Activated CD4-positive, alpha-beta T cell treated with anti-CD3 and anti-CD28 coated beads, Interleukin-2, Interleukin-4, amounts not matched to agents 100 ng/mL and 50 ng/mL, durations not matched to agents 16 hours and 8 hours (primary cell): ENCODE data around the gene TMEFF1.

Experiments used
- DNase-seq: peaks from one replicate; pipeline ENCODE4 v3.0.0-alpha.2; 2020; ENCODE audit warnings: low spot score

Gene TMEFF1

DNA sequence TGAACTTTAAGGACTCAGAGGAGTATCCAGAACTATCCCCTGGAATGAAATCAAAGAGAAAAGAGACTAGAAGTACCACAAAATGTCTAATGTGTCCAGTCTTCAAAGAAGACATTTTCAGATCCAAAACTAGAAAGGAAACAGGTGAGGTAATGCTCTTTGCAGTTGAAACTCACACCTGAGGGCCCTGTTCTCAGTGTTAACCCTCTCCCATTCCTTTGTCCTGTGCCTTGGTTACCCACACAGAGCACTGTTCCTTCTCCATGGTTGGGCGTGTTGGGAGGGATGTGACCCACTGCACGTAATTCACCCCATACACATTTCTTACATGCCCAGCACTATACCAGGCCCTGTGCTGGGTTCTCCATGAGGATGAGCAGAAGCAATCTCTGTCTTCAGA lies 24.7 kb upstream of the TMEFF1 start:
- no peak for DNase-seq

DNA sequence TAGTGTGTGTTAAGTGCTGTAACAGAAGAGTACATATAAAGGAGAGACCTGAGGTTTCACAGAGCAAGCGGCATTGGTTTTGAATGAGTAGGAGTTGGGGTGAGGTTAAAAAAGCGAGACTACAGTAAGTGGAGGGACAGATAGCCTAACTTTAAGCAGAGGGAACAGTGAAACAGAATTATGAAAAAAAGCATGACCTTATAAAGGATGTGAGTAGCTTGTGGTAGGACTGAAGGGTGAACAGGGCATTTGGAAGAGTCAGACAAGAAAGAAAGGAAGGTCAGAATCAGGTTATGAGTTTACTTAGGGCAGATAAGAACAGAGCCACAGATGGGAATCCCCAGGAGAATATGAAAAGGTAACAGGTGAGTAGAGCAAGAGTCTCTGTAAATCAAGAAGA lies 23.5 kb upstream of the TMEFF1 start:
- DNase-seq, result no peak

DNA sequence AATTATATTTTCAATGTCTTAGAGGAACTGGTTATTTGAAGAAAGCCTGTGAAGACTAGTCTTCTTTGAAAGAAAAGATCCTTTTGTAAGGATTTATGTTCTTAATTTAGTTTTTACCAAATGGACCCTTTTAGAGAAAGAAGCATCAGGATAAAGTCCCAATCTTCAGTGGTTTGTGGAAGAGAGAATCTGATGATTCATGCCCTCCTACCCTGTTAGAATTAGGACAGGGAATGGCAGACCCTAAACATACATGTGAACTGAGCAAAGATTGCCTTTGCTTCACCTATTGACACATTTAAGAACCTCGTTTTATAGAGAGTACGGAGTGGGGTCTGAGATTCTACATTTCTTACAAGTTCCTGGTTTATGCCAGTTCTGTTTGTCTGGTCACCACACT lies 20.1 kb upstream of the TMEFF1 start:
- DNase-seq, result no peak

DNA sequence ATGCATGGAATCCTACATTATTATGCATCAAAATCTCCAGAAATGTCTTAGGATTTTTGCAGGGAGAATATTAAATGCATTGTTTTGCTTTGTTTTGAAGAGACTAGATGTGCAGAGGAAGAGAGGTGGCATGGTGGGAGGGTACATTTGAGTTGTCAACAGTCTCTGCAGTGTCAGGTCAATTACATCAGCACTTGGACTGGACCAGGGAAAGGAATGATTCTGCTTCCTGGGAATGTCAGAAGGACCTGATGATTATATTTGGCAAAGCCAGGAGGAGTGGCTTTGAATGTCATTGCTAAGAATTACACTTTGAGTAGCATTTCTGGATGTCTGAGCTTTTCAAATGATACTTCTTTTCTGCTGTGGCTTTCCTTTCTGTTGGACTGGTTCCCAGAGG lies 17.5 kb upstream of the TMEFF1 start:
- DNase-seq, result no peak

DNA sequence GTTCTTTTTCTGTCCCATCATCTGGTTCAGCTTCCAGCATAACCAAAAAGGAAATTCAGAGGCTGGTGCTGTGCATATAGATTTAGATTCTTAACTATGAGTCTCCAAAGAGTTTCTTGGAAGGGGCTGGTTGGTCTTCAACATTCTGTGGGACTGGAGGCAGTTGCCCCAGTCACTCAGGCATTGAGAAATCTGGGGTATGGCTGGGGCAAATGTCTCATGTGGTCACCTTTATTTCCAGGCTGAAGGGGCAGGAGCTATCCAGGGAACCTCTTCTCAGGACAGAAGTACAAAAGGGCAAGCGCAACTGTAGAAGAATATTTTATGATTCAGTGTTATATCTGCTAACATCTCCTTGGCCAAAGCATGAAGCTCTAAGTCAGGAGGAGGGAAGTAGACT lies 15.4 kb upstream of the TMEFF1 start:
- DNase-seq, result no peak

DNA sequence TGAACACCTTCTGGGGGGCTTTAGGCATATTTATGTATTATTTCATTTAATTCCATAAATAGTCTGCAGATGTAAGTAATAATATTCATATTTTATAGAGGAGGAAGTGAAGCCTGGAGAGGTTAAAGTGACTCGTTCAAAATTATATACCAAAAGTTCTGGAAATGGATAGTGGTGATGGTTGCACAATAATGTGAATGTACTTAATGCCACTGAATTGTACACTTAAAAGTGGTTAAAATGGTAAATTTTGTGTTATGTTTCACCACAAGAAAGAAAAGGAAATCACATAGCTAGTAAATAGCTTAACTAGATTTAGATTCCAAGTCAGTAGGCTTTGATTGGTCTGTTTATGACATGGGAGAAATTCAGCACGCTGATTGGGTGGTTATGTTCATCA lies 13.0 kb upstream of the TMEFF1 start:
- no peak for DNase-seq

DNA sequence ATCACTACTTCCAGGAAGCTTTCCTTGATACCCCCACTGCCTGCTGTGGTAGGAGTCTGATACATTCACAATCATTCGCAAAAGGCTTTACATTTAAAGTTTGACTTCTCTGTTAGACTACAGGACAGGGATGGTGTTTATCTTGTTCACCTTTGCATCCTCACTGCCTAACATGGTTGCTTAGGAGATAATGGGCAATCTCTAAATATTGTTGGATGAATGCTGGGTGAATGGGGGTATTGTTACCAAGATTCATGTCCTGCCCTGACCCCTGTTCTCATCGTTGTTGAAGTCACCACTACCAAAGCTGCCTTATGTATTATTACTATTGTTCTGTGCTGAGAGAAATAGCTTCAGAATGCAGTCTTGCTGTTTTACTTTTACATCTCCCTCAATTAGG lies 7.7 kb upstream of the TMEFF1 start:
- no peak for DNase-seq

DNA sequence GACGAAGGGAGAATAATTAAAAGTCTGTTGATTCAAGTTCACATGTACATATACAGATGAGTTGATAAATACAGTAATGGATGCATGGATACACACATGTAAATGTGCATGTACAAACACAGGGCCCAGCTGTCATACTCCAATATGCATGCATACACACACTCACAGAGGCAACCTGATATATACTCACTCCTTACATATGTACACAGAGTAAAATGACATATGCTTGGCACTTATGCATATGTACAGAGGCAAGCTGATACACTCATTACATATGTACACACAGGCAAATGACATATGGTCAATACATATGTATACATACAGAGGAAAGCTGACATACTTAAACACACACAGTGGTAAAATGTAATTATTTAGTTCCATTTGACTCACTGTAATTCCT lies 7.2 kb upstream of the TMEFF1 start:
- no peak for DNase-seq

DNA sequence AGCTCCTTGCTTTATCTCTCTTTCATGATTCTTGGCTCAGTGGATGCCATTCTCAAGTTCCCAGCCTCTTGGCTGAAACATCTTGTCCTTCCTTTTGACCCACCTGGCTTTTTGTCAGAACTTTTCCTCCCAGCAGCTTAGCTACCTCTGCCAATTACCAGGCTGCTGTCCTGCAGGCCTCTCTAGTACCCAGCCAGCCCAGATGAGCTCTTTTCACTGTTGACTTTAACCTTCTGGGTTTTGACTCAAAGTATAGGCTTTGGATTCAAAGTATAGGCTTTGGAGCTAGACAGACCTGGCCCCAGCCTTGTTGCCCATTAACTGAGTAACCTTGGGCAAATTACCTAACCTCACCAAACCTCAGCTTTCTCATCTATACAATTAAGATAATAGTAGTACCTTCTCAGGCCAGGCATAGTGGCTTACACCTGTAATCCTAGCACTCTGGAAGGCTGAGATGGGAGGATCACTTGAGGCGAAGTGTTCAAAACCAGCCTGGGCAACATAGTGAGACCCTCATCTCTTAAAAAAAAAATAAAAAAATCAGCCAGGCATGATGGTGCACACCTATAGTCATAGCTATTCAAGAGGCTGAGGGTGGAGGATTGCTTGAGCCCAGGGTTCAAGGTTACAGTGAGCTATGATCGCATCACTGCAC lies 6.6 kb upstream of the TMEFF1 start:
- no peak for DNase-seq

DNA sequence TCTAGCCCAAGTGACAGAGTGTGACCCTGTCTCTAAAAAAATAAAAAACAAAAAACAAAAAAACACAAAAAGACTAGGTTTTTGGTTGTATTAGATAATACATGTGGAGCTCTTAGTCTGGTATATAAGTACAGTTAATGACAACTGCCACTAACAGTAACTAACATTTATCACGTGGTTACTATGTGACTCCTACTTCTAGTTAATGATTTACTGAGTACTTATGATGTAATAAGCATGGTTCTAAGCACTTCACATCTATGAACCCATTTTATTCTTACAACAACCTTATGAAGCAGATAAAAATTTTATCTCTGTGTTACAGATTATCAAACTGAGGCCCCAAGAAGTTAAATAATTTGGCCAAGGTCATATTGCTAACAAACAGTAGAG lies 6.1 kb upstream of the TMEFF1 start:
- DNase-seq, result no peak

DNA sequence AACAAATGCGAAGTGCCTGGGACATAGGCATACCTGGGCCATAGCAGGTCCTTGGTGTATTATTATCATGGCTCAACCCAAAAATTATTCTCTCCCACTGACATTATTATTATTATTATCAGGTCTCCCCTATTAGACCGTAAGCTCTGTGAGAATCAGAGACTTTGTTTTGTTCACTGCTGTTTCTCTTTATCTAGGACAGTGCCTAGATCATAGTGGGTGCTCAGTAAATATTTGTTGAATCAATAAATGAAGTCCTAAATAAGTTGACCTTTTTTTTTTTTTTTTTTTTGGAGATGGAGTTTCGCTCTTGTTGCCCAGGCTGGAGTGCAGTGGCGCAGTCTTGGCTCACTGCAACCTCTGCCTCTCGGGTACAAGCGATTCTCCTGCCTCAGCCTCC lies 4.9 kb upstream of the TMEFF1 start:
- DNase-seq, result no peak

DNA sequence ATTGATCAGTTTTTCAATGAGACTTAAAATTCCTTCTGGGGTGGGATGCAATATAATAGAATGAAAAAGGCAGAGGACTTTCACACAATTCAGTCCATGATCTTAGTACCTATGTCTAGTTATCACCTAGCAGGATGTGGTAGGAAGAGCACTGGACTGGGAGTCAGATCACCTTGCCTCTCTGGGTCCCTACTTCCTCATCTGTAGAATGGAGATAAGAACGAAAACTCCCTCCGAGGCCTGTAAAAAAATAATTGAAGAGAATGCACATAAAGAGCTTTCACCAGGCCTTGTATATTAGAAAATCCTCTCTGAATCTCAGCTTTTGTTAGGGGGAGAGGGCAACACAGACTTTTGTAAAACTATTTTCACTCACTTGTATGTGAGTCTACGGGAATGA lies 681 bp upstream of the TMEFF1 start:
- DNase-seq, result no peak

DNA sequence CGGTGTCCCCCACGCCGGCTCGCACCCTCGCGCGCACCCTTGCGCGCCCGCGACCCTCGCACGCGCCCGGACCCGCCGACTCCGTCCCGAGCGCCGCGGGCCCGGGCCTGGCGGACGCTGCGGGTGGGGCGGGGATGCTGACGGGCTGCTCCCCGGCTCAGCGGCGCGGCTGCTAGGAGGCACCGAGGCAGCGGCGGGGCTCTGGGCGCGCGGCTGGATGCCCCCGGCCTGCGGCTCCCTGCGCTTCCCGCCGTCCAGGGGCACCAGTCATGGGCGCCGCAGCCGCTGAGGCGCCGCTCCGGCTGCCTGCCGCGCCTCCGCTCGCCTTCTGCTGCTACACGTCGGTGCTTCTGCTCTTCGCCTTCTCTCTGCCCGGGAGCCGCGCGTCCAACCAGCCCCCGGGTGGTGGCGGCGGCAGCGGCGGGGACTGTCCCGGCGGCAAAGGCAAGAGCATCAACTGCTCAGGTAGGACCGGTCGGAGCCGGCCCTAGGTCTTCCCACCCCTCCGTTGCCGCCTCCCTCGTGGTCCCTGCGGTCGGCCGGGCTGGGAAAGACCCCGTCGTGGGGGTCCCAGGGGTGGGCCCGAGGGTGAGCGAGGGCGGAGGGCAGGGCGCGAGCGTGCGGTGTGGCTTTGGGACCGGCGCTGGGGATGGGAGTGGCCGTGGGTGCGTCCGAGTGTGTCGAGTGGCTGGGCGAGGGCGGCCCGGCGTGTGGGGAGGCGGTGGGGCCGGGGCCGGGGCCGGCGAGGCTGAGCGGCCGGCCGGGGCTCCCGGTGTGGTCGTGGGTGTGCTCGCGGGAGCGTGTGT lies 530 bp downstream of the TMEFF1 start:
- DNase-seq, result peak; percentile 9

DNA sequence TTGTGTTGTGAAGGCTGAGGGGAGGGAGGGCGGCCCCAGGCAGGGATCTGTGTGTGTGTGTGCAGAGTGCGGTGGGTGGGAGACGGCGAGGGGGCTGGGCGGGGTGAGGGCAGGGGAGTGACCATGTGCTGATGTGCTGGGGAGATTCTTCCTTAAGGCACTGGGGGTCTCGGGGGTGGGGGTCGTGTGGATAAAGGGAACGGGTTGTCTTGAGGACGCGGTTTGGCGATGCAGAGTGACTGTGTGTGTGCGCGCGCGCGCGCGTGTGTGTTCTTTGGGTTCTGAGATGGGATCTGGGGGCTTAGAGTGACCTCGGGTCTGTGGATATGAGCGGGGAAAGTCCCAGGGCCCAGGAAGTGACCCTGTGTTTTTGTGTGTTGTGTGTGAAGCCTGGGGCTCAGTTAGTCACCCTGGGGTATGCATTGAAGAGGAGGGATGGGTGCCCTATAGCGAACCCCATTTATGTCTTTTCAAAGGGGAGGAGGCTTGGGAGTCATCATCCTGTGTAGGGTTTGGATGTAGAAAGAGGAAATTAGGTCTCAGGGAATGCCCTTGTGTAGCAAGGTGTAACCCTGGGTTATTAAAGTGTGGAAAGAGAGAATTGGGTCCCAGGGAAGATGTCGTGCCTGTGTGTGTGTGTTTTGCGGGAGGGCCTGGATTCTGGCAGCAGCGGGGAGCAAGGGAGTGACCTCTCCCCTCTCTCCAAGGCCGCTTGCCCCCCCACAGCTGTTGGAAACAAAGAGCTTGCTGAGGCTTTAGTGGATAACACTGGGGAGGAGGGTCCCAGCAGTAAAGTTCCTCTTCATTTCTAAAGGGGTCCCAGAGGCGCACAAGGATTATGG lies 1.4 kb downstream of the TMEFF1 start:
- no peak for DNase-seq

DNA sequence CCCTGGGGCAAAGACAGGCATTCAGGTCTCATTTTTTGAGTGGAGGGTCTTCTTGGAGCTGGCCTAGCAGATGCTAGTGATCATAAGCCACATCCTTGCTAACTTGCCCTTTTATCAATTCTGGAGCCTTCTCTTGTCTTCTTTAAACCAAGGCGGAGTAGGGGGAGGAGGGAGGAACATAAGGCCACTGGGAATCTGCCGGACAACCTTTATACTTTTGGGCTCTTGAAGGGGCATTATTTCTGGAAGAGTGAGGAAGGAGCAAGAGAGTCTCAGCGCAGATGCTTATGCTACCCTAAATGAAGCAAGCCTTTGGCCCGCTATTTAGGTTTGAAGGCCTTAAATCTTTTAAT lies 2.0 kb downstream of the TMEFF1 start:
- DNase-seq, result no peak

DNA sequence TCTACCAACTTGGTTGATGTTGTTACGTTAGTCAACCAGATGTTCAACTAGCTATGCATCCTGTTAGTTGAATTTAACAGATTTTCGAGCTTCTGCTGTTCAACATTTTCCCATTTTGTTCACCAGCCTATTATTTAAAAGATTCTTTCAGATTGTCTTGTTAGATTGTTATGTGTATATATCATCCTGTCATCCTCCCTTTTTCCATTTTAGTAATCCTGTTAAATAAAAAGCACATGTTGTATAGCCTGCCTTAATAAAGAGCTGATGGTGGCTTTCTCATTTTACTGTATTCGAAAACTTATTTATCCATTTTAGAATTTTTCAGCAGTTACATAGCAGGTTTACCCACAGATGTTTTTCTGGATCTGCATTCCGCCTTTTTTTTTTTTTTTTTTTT lies 4.3 kb downstream of the TMEFF1 start:
- DNase-seq, result no peak

DNA sequence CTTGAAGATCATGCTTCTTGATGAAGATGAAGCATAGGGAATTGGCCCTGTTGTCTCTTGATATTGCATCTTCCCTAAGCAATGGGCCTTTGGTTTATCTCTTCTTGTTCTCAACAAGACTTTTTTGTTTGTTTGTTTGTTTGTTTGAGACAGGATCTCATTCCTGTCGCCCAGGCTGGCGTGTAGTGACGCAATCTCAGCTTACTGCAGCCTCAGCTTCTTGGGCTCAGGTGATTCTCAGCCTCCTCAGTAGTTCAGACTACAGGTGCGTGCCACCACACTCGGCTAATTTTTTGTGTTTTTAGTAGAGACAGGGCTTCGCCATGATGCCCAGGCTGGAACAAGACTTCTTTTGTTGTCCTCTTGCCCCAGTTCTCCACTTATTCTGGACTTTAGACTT lies 5.2 kb downstream of the TMEFF1 start:
- DNase-seq, result no peak

DNA sequence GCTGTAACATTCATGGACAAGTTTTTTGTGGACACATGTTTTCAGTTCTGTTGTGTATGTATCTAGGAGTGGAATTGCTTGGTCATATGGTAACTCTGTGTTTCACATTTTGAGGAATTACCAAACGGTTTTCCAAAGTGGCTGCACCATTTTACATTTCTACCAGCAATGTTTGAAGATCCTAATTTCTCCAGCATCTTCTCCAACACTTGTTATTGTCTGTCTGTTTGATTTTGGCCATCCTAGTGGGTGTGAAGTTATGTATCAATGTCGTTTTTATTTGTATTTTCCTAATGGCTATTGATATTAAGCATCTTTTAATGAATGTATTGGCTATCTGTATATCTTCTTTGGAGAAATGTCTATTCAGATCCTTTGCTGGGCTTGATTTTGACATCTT lies 6.9 kb downstream of the TMEFF1 start:
- DNase-seq, result no peak

DNA sequence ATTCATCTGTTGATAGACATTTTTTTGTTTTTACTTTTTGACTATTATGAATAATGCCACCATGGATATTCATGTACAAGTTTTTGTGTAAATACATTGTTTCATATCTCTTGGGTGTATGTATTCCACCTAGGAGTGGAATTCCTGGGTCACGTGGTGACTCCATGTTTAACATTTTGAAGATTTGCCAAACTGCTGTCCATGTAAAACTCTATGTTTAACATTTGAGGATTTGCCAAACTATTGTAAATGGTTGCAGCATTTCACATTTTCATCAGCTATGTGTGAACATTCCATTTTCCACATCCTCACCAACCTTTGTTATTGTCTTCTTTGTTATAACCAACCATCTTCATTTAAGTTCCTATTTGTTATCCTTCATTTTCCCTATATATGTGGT lies 12.2 kb downstream of the TMEFF1 start:
- no peak for DNase-seq

DNA sequence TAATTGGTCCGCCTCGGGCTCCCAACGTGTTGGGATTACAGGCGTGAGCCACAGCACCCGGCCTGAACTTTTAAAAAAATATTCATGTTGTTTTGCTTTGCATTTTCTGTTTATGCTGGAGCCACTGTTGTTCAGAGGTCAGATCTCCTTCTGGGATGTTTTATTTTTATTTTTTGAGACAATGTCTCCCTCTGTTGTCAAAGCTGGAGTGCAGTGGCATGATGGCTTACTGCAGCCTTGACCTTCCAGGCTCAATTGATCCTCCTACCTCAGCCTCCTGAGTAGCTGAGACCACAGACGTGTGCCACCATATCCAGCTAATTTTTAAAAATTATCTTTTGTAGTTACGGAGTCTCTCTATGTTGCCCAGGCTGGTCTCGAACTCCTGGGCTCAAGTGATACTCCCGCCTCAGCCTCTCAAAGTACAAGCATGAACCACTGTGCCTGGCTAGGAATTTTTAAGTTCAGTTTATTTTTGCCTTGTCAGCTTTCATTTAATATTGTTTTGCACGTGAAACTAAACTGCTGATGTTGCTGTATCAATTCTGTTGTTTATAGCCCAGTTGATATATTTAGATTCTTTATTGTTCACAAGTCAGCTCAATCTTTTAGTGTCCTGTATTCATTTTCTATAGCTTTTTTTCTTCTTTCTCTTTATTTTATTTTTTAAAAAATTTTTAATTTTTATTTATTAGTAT lies 13.7 kb downstream of the TMEFF1 start:
- no peak for DNase-seq

DNA sequence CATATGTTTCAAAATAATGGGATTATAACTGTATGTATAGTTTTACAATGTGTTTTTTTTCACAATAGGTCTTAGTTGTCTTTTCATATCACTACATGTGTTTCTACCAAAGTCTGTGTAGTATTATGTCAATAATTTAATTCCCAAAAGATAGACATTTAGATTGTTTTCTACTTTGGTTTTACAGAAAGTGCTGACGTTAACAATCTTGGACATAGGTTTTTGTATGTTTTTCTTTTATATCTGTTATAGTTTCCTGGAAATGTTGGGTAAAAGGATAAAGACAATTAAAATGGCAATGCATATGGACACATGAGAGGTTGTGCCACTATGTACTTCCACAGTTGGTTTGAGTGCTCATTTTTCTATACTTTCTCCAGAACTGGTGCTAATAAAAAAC lies 15.2 kb downstream of the TMEFF1 start:
- no peak for DNase-seq

DNA sequence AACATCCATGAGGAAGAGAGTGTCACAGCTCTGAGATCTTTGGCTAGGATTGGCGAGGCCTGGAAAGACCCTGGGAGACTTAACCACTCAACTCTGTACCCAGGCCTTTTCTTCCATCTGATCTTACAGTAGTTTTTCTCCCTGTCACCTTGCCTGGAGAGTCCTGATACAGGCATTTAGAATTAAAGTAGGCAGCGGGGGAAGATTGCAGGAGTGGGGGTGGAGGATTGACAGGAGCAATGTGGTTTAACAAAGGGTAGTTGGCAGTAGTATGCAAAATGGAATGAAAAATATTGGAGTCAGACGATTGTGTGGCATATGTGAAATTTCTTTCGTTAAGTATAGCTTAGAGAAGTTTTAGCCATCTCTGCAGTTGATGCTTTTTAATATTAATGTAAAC lies 16.9 kb downstream of the TMEFF1 start:
- DNase-seq, result no peak

DNA sequence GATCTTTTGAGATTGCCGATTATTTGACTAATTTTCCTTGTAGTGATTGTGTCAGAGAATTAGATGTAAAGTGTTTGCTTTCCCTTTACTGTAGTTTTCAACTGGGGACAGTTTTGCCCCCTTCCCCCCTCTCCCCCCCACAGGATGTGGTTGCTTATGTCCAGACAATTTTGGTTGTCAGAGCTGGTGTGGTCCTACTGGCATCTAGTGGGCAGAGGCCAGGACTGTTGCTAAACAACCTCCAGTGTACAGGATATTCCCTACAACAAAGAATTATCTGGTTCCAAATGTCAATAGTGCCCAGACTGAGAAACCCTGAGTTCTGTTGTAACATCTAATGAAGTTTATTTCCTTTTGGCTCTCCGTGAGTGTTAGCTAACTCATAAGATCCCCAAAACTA lies 20.0 kb downstream of the TMEFF1 start:
- DNase-seq, result no peak
